Panc1 (cell line): ENCODE data around the gene ERCC2. TPM values are rescaled to one million over a fixed set of nuclear protein-coding genes. Genes with fewer than 3 reads are reported as not detected.
A peak's percentile ranks its signal among the peaks of the same experiment; 100 is the strongest.

ENCODE experiments used
- ATAC-seq: fragments of 200-7000 bp; cut with Tn5 transposase; 2 replicates; pipeline ENCODE4 v1.9.1; 2020; ENCODE audit warnings: mild to moderate bottlenecking, moderate library complexity
- BruUV-seq: library from RNA; stranded (reverse); fragments of 400-500 nt; replicated peaks from 2 replicates; lab custom pipeline; 2021; lab: Mats Ljungman, UMichigan
- CTCF ChIA-PET: fragments of 300-600 bp; sonication (Branson Sonifier 250); formaldehyde crosslinking; loops from one replicate; lab custom pipeline; 2022; ENCODE audit warnings: antibody characterized with exemption; lab: Charles Lee
- POLR2A ChIA-PET: fragments of 300-600 bp; sonication (Branson Sonifier 250); formaldehyde crosslinking; loops from one replicate; lab custom pipeline; 2022; ENCODE audit warnings: antibody characterized with exemption; lab: Charles Lee
- DNase-seq: peaks from one replicate; pipeline ENCODE4 v3.0.0-alpha.2; 2010; ENCODE audit warnings: low read depth, low spot score
- H3K27ac ChIP-seq: 2 replicates; pipeline ENCODE4 v1.5.1; 2011; ENCODE audit warnings: mild to moderate bottlenecking, low read length, inconsistent platforms
- H3K27me3 ChIP-seq: fragments of 200-500 bp; sonication (Bioruptor generic); 2 replicates; pipeline ENCODE4 v1.6.0; 2014; ENCODE audit warnings: low read length, inconsistent platforms; ENCODE audit not compliant: control insufficient read depth, insufficient read depth
- H3K36me3 ChIP-seq: fragments of 200-500 bp; sonication (Bioruptor generic); 2 replicates; pipeline ENCODE4 v1.5.1; 2014; ENCODE audit warnings: inconsistent platforms, mild to moderate bottlenecking, low read length, moderate library complexity; ENCODE audit not compliant: control insufficient read depth, insufficient read depth
- H3K4me1 ChIP-seq: 2 replicates; pipeline ENCODE4 v1.5.1; 2011; ENCODE audit warnings: inconsistent platforms, mild to moderate bottlenecking, low read length, moderate library complexity; ENCODE audit not compliant: control insufficient read depth, insufficient read depth
- H3K4me3 ChIP-seq, 2 experiments: 2 replicates each; pipeline ENCODE4 v1.5.1; 2011 to 2012; ENCODE audit warnings: low read depth in 2 of 2, low read length in 2 of 2, mild to moderate bottlenecking in 2 of 2, inconsistent platforms in 1 of 2, moderate library complexity in 1 of 2
- H3K9me3 ChIP-seq: fragments of 200-500 bp; sonication (Bioruptor generic); 2 replicates; pipeline ENCODE4 v1.5.1; 2014; ENCODE audit warnings: low read depth, mild to moderate bottlenecking, inconsistent platforms, low read length, moderate library complexity; ENCODE audit not compliant: control insufficient read depth, insufficient read depth
- POLR2AphosphoS5 ChIP-seq: IDR thresholded peaks from 2 replicates; pipeline ENCODE4 v1.6.1; 2012; ENCODE audit warnings: mild to moderate bottlenecking, low read depth, low read length, moderate library complexity
- SIN3A ChIP-seq: IDR thresholded peaks from 2 replicates; pipeline ENCODE4 v1.6.1; 2012; ENCODE audit warnings: low read depth, mild to moderate bottlenecking, low read length, moderate library complexity, borderline replicate concordance; ENCODE audit not compliant: insufficient read depth
- TCF7L2 ChIP-seq: IDR thresholded peaks from 2 replicates; pipeline ENCODE4 v1.6.1; 2011; ENCODE audit warnings: mild to moderate bottlenecking, low read depth, low read length, inconsistent platforms
- in situ Hi-C: cut with HindIII; loops from 2 replicates; pipeline ENCODE4 v1.10.0; 2016; ENCODE audit warnings: low sequenced_read_pairs, low pct_unique_long_range_greater_than_20kb
- intact Hi-C: fragments of 100-400 bp; cut with micrococcal nuclease; formaldehyde crosslinking; loops from one replicate; pipeline ENCODE4 v1.10.0; 2022; ENCODE audit not compliant: unreplicated experiment
- total RNA-seq: library from RNA; stranded (reverse); gene quantifications from one replicate; pipeline ENCODE4 v1.2.1, GENCODE V29; 2021; ENCODE audit not compliant: unreplicated experiment
- TF ChIP-seq, protein P1 (sequence below): fragments of 450-650 bp; IDR thresholded peaks from 2 replicates; pipeline ENCODE4 v1.5.1; 2017; ENCODE audit warnings: mild to moderate bottlenecking
- TF ChIP-seq, protein P2 (sequence below), 2 experiments: IDR thresholded peaks; 2 replicates each; pipeline ENCODE4 v1.6.1; 2011 to 2012; ENCODE audit warnings: low read depth in 2 of 2, control low read depth in 1 of 2, low read length in 1 of 2, mild to moderate bottlenecking in 1 of 2, moderate library complexity in 1 of 2; ENCODE audit not compliant: insufficient read depth in 1 of 2

ERCC2 gene
- total RNA-seq, 1 experiment from 2014 or later: 32.5 TPM

DNA sequence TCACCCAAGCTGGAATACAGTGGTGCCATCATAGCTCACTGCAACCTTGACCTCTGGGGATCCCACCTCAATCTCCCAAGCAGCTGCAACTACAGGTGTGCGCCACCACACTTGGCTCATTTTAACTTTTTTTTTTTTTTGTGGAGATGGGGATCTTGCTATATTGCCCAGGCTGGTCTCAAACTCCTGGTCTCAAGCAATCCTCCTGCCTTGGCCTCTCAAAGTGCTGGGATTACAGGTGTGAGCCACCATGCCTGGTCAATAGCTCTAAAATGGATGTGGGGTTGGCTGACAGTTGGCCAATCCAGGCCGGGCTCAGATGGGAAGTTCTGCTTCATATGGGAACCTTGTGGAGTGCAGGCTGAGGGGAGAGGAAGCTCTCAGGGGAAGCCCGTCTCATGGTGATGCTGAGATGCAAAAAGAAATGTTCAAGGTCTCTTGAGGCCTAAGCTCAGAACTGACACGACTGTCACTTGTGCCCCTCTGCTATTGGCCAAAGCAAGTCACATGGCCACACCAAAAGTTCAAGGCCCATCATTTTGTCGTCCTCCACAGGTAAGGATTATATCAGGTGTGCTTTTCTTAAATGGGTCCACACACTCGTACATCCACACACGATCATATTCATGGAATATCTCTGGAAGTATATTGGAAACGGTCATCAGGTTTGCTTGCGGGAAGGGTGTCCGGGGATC, 36.6 kb downstream of the ERCC2 start:
- Histone ChIP-seq H3K36me3 (no peaks in the 10 kb centered on the region), H3K4me1 (no peaks in the 10 kb centered on the region), H3K4me3 (no peak overlapping the region), H3K9me3 (no peaks in the 10 kb centered on the region), H3K27me3 (no peaks in the 10 kb centered on the region), H3K27ac (no peak overlapping the region)
- no peak for ATAC-seq
- intact Hi-C loops: loop anchor here (10.0 kb wide), 1 partner anchor 129 kb away; no protein-coding TSS in a partner anchor
- no TSS peak for BruUV-seq
- POLR2A ChIA-PET: interaction anchor here (0.6 to 0.7 kb wide), 2 partner anchors 29 to 164 kb away, joined by 3 to 7 read pairs; no protein-coding TSS in a partner anchor
- in situ Hi-C loops: no loop called here
- CTCF ChIA-PET: no interaction called here
- no peak for DNase-seq
- TF ChIP-seq, protein P1, sequence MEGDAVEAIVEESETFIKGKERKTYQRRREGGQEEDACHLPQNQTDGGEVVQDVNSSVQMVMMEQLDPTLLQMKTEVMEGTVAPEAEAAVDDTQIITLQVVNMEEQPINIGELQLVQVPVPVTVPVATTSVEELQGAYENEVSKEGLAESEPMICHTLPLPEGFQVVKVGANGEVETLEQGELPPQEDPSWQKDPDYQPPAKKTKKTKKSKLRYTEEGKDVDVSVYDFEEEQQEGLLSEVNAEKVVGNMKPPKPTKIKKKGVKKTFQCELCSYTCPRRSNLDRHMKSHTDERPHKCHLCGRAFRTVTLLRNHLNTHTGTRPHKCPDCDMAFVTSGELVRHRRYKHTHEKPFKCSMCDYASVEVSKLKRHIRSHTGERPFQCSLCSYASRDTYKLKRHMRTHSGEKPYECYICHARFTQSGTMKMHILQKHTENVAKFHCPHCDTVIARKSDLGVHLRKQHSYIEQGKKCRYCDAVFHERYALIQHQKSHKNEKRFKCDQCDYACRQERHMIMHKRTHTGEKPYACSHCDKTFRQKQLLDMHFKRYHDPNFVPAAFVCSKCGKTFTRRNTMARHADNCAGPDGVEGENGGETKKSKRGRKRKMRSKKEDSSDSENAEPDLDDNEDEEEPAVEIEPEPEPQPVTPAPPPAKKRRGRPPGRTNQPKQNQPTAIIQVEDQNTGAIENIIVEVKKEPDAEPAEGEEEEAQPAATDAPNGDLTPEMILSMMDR: no peak
- TF ChIP-seq, protein P2, sequence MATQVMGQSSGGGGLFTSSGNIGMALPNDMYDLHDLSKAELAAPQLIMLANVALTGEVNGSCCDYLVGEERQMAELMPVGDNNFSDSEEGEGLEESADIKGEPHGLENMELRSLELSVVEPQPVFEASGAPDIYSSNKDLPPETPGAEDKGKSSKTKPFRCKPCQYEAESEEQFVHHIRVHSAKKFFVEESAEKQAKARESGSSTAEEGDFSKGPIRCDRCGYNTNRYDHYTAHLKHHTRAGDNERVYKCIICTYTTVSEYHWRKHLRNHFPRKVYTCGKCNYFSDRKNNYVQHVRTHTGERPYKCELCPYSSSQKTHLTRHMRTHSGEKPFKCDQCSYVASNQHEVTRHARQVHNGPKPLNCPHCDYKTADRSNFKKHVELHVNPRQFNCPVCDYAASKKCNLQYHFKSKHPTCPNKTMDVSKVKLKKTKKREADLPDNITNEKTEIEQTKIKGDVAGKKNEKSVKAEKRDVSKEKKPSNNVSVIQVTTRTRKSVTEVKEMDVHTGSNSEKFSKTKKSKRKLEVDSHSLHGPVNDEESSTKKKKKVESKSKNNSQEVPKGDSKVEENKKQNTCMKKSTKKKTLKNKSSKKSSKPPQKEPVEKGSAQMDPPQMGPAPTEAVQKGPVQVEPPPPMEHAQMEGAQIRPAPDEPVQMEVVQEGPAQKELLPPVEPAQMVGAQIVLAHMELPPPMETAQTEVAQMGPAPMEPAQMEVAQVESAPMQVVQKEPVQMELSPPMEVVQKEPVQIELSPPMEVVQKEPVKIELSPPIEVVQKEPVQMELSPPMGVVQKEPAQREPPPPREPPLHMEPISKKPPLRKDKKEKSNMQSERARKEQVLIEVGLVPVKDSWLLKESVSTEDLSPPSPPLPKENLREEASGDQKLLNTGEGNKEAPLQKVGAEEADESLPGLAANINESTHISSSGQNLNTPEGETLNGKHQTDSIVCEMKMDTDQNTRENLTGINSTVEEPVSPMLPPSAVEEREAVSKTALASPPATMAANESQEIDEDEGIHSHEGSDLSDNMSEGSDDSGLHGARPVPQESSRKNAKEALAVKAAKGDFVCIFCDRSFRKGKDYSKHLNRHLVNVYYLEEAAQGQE (IDR thresholded peaks at IDR 0.05; ENCODE audit: insufficient read depth in 1 of 2, low read depth in 2 of 2, low read length in 1 of 2): no peak
- TF ChIP-seq TCF7L2: no peak
- TF ChIP-seq POLR2AphosphoS5: no peak
- TF ChIP-seq SIN3A: no peak

DNA sequence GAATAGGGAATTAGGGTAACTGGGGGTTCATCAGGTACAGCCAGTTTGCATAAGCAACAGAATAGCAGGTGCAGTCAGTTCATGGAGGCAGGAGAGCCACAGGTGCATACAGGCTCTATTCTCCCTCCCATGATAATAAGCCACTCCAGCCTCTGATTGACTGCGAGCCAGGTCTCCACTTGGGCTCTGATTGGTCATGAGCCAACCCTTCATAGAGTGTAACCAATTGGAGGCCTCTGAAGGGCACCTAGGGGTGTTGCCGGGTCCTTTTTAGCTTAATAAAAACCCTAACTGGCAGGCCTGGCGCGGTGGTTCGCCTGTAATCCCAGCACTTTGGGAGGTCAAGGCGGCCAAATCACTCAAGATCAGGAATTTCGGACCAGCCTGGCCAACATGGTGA, 39.0 kb downstream of the ERCC2 start:
- Histone ChIP-seq H3K4me1 (peaks cover 3% of the 10 kb centered on the region), H3K36me3 (no peaks in the 10 kb centered on the region), H3K27ac (no peak overlapping the region), H3K4me3 (no peak overlapping the region), H3K27me3 (no peaks in the 10 kb centered on the region), H3K9me3 (no peaks in the 10 kb centered on the region)
- in situ Hi-C loops (no loop called here), intact Hi-C loops (loop anchor here (10.0 kb wide), 1 partner anchor 127 kb away; no protein-coding TSS in a partner anchor)
- DNase-seq (no peak), ATAC-seq (peak; percentile 46; the same call in 1 of the 2 replicates)
- POLR2A ChIA-PET: interaction anchor here (0.9 kb wide), 1 partner anchor 133 kb away, joined by 3 read pairs; no protein-coding TSS in a partner anchor
- no TSS peak for BruUV-seq
- TF ChIP-seq, protein P2 (IDR thresholded peaks at IDR 0.05; ENCODE audit: insufficient read depth in 1 of 2, low read depth in 2 of 2, low read length in 1 of 2): no peak
- TF ChIP-seq, protein P1: no peak
- TF ChIP-seq TCF7L2 (no peak), POLR2AphosphoS5 (no peak), SIN3A (no peak)
- CTCF ChIA-PET: no interaction called here
